Sigmoid colon (tissue), 4 donors: ENCODE results near the gene PROM2.

Source experiments
- EP300 ChIP-seq, 4 donors: sonication (generic); formaldehyde crosslinking; IDR thresholded peaks; one replicate each; pipeline ENCODE4 v1.6.1; 2017; ENCODE audit warnings: antibody characterized with exemption in 4 of 4
- POLR2A ChIP-seq, 2 donors: fragments of 450-650 bp; IDR thresholded peaks; one replicate each; pipeline ENCODE4 v1.6.1; 2016; ENCODE audit warnings: antibody characterized with exemption in 2 of 2, mild to moderate bottlenecking in 2 of 2, moderate library complexity in 2 of 2
- TF ChIP-seq, protein P1 (sequence below), 4 experiments: fragments of 450-650 bp in 3 of 4; fragments of 200-600 bp in 1 of 4; IDR thresholded peaks; one replicate each; pipeline ENCODE4 v1.5.1; 2016 to 2019; ENCODE audit warnings: antibody characterized with exemption in 4 of 4, mild to moderate bottlenecking in 3 of 4, moderate library complexity in 2 of 4

GRCh38 chr2:95308426-95308990 lies 34.3 kb downstream of the PROM2 start:
- TF ChIP-seq POLR2A (IDR thresholded peaks at IDR 0.05) (no peak), EP300 (IDR thresholded peaks at IDR 0.05) (no peak)
- TF ChIP-seq, protein P1, sequence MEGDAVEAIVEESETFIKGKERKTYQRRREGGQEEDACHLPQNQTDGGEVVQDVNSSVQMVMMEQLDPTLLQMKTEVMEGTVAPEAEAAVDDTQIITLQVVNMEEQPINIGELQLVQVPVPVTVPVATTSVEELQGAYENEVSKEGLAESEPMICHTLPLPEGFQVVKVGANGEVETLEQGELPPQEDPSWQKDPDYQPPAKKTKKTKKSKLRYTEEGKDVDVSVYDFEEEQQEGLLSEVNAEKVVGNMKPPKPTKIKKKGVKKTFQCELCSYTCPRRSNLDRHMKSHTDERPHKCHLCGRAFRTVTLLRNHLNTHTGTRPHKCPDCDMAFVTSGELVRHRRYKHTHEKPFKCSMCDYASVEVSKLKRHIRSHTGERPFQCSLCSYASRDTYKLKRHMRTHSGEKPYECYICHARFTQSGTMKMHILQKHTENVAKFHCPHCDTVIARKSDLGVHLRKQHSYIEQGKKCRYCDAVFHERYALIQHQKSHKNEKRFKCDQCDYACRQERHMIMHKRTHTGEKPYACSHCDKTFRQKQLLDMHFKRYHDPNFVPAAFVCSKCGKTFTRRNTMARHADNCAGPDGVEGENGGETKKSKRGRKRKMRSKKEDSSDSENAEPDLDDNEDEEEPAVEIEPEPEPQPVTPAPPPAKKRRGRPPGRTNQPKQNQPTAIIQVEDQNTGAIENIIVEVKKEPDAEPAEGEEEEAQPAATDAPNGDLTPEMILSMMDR (IDR thresholded peaks at IDR 0.05) = no peak
